CD4-positive, alpha-beta T cell treated with Interleukin-2 at 100 ng/mL for 4 hours (primary cell): ENCODE data around the gene IRS2.

ENCODE experiments used
- DNase-seq: peaks from one replicate; pipeline ENCODE4 v3.0.0-alpha.2; 2020; ENCODE audit warnings: low spot score

IRS2 gene

GRCh38 chr13:109758937-109759480 is 27.4 kb downstream of the IRS2 start:
- DNase-seq = no peak

- no peak for DNase-seq
Observed at GRCh38 chr13:109756778-109757177, 29.6 kb downstream of the IRS2 start.

- DNase-seq = no peak
Observed at GRCh38 chr13:109755997-109756396, 30.4 kb downstream of the IRS2 start.

- DNase-seq = no peak
Observed at GRCh38 chr13:109755551-109755950, 30.8 kb downstream of the IRS2 start.

- no peak for DNase-seq
Observed at GRCh38 chr13:109751477-109751876, 34.9 kb downstream of the IRS2 start.

GRCh38 chr13:109750221-109750775 is 36.1 kb downstream of the IRS2 start:
- no peak for DNase-seq

GRCh38 chr13:109749365-109749764 is 37.0 kb downstream of the IRS2 start:
- DNase-seq = no peak

GRCh38 chr13:109748677-109749076 is 37.7 kb downstream of the IRS2 start:
- DNase-seq = no peak

GRCh38 chr13:109747524-109747923 is 38.9 kb downstream of the IRS2 start:
- no peak for DNase-seq

- no peak for DNase-seq
Observed at GRCh38 chr13:109746364-109746763, 40.0 kb downstream of the IRS2 start.

GRCh38 chr13:109745702-109746101 is 40.7 kb downstream of the IRS2 start:
- no peak for DNase-seq

- no peak for DNase-seq
Observed at GRCh38 chr13:109745060-109745459, 41.3 kb downstream of the IRS2 start.

GRCh38 chr13:109744512-109745051 is 41.8 kb downstream of the IRS2 start:
- DNase-seq = no peak

- DNase-seq = peak; percentile 12
Observed at GRCh38 chr13:109743706-109744453, 42.5 kb downstream of the IRS2 start.

- DNase-seq = no peak
Observed at GRCh38 chr13:109741966-109742365, 44.4 kb downstream of the IRS2 start.

GRCh38 chr13:109740721-109741120 is 45.7 kb downstream of the IRS2 start:
- no peak for DNase-seq

- DNase-seq = no peak
Observed at GRCh38 chr13:109740121-109740520, 46.3 kb downstream of the IRS2 start.

GRCh38 chr13:109738298-109738746 is 48.1 kb downstream of the IRS2 start:
- DNase-seq = no peak

- no peak for DNase-seq
Observed at GRCh38 chr13:109737606-109738005, 48.8 kb downstream of the IRS2 start.

GRCh38 chr13:109737046-109737573 is 49.3 kb downstream of the IRS2 start:
- DNase-seq = no peak

GRCh38 chr13:109735436-109735966 is 50.9 kb downstream of the IRS2 start:
- no peak for DNase-seq

GRCh38 chr13:109734002-109734785 is 52.2 kb downstream of the IRS2 start:
- DNase-seq = no peak
